ENCODE measurements around the gene DNAJC21.

GRCh38 chr5:35001842-35002241, 72.5 kb downstream of the DNAJC21 start:
- TF ChIP-seq CTCF (IDR thresholded peaks at IDR 0.05) (no peak), POLR2A (IDR thresholded peaks at IDR 0.05) (no peak)

Measured in testis (tissue), 2 donors.